OCI-LY3 (cell line): ENCODE data around the gene C19orf12.

ENCODE experiments used
- H2AFZ ChIP-seq: fragments of 200-600, 300-600 bp; shearing (Covaris generic); 2 replicates; pipeline ENCODE4 v1.6.0; 2014; ENCODE audit warnings: antibody characterized with exemption, low read depth, low read length
- H3K27ac ChIP-seq: fragments of 200-600, 300-600 bp; sonication (generic); 2 replicates; pipeline ENCODE4 v1.5.1; 2014; ENCODE audit warnings: mild to moderate bottlenecking, low read length, moderate library complexity, mixed read lengths
- H3K27me3 ChIP-seq: fragments of 200-600, 300-600 bp; sonication (generic); 2 replicates; pipeline ENCODE4 v1.6.1; 2014; ENCODE audit warnings: low read depth, low read length, mixed read lengths
- H3K36me3 ChIP-seq: fragments of 200-600, 300-600 bp; sonication (generic); replicated peaks from 2 replicates; pipeline ENCODE3; 2014; ENCODE audit warnings: low read depth, low read length, mixed read lengths
- H3K4me1 ChIP-seq: fragments of 300-600, 200-600 bp; sonication (generic); 2 replicates; pipeline ENCODE4 v1.6.1; 2014; ENCODE audit warnings: low read length, mixed read lengths
- H3K4me2 ChIP-seq: fragments of 200-600, 300-600 bp; sonication (generic); 2 replicates; pipeline ENCODE4 v1.6.1; 2014; ENCODE audit warnings: low read length, mixed read lengths
- H3K4me3 ChIP-seq: fragments of 300-600, 200-600 bp; sonication (generic); 2 replicates; pipeline ENCODE4 v1.5.1; 2014; ENCODE audit warnings: antibody characterized with exemption, mild to moderate bottlenecking, low read length, moderate library complexity
- H3K79me2 ChIP-seq: fragments of 300-600, 200-600 bp; shearing (Covaris generic); 2 replicates; pipeline ENCODE4 v1.6.1; 2014; ENCODE audit warnings: mild to moderate bottlenecking, low read length, mixed read lengths
- H3K9ac ChIP-seq: fragments of 300-600, 200-600 bp; shearing (Covaris generic); 2 replicates; pipeline ENCODE4 v1.6.0; 2014; ENCODE audit warnings: mild to moderate bottlenecking, low read length, moderate library complexity
- H3K9me3 ChIP-seq: fragments of 200-600, 300-600 bp; shearing (Covaris generic); 2 replicates; pipeline ENCODE4 v1.6.1; 2014; ENCODE audit warnings: low read length, mixed read lengths; ENCODE audit not compliant: insufficient read depth
- H4K20me1 ChIP-seq: fragments of 200-600, 300-600 bp; sonication (generic); 2 replicates; pipeline ENCODE4 v1.6.1; 2016; ENCODE audit warnings: low read length, mixed read lengths; ENCODE audit not compliant: insufficient read depth
- EZH2phosphoT487 ChIP-seq: fragments of 200-600 bp; shearing (Covaris generic); IDR thresholded peaks from 2 replicates; pipeline ENCODE4 v1.6.1; 2018; ENCODE audit warnings: antibody characterized with exemption, mixed run types, low read depth
- TF ChIP-seq, protein P1 (sequence below): fragments of 200-600, 300-600 bp; sonication (generic); IDR thresholded peaks from 2 replicates; pipeline ENCODE4 v1.5.1; 2014; ENCODE audit warnings: antibody characterized with exemption, low read length, low read depth

The C19orf12 gene

DNA sequence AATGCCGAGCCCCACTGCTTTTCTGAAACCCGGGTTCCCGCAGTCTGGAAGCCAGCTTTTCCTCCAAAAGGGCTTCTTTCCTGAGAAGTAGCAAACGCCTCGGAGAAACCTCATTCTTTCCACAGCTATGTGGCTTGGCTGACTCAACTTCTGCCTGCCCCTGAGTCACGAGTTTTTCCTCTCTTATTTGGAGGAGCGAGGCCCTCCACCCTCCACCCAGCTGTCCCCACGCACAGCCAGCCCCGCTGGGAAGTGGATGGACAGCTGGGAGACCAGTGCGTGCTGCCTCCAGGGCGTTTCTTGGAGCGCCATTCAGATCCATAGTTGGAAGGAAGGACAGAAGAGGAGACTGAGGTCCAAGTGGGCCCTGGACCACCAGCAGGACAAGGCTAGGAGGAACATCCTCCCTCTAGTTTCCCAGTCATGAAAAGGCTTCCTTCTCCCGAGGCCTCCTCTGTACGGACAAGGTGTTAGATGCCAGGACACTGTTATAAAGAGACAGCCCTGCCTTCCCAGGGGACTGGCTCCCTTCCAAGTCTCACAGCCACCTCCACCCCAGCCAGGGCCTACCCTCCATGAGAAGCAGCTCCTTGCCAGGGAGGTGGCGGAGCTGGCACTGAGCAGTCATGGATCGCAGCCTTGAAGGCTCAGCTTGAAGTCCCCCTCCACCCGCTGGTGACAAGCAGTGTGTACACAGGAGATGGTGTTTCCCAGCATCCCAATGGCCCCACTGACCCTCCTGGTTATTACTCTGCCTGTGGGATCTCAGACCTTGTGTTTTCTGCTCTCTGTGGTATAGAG is 52.3 kb downstream of the C19orf12 start:
- Histone ChIP-seq H2AFZ (no peak overlapping the region), H4K20me1 (no peaks in the 10 kb centered on the region), H3K9me3 (no peaks in the 10 kb centered on the region), H3K27me3 (peaks cover 5% of the 10 kb centered on the region; the same call in 1 of the 2 replicates), H3K9ac (no peak overlapping the region), H3K4me2 (no peak overlapping the region), H3K36me3 (no peaks in the 10 kb centered on the region), H3K4me1 (peaks cover 11% of the 10 kb centered on the region), H3K27ac (no peak overlapping the region), H3K79me2 (no peaks in the 10 kb centered on the region), H3K4me3 (no peak overlapping the region)
- TF ChIP-seq, protein P1, sequence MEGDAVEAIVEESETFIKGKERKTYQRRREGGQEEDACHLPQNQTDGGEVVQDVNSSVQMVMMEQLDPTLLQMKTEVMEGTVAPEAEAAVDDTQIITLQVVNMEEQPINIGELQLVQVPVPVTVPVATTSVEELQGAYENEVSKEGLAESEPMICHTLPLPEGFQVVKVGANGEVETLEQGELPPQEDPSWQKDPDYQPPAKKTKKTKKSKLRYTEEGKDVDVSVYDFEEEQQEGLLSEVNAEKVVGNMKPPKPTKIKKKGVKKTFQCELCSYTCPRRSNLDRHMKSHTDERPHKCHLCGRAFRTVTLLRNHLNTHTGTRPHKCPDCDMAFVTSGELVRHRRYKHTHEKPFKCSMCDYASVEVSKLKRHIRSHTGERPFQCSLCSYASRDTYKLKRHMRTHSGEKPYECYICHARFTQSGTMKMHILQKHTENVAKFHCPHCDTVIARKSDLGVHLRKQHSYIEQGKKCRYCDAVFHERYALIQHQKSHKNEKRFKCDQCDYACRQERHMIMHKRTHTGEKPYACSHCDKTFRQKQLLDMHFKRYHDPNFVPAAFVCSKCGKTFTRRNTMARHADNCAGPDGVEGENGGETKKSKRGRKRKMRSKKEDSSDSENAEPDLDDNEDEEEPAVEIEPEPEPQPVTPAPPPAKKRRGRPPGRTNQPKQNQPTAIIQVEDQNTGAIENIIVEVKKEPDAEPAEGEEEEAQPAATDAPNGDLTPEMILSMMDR: no peak
- TF ChIP-seq EZH2phosphoT487: no peak

- no peaks in the 10 kb centered on the region for H4K20me1 ChIP-seq
- H3K79me2 ChIP-seq: no peaks in the 10 kb centered on the region
- no peak overlapping the region for H3K27ac ChIP-seq
- H2AFZ ChIP-seq: no peak overlapping the region
- H3K27me3 ChIP-seq: peaks cover 5% of the 10 kb centered on the region; the same call in 1 of the 2 replicates
- H3K9me3 ChIP-seq: no peaks in the 10 kb centered on the region
- H3K4me1 ChIP-seq: peaks cover 11% of the 10 kb centered on the region
- H3K9ac ChIP-seq: no peak overlapping the region
- no peak for TF ChIP-seq EZH2phosphoT487
- TF ChIP-seq, protein P1: no peak
- H3K4me2 ChIP-seq: no peak overlapping the region
- no peaks in the 10 kb centered on the region for H3K36me3 ChIP-seq
- H3K4me3 ChIP-seq: no peak overlapping the region
Observed at GRCh38 chr19:29662278-29662603, 52.8 kb downstream of the C19orf12 start.

- no peaks in the 10 kb centered on the region for H3K9me3 ChIP-seq
- H3K4me1 ChIP-seq: peaks cover 7% of the 10 kb centered on the region
- H3K9ac ChIP-seq: no peak overlapping the region
- no peaks in the 10 kb centered on the region for H4K20me1 ChIP-seq
- no peak overlapping the region for H2AFZ ChIP-seq
- H3K4me3 ChIP-seq: no peak overlapping the region
- H3K36me3 ChIP-seq: no peaks in the 10 kb centered on the region
- H3K4me2 ChIP-seq: no peak overlapping the region
- H3K79me2 ChIP-seq: no peaks in the 10 kb centered on the region
- no peak overlapping the region for H3K27ac ChIP-seq
- TF ChIP-seq, protein P1: no peak
- no peak for TF ChIP-seq EZH2phosphoT487
- H3K27me3 ChIP-seq: peaks cover 5% of the 10 kb centered on the region; the same call in 1 of the 2 replicates
Observed at GRCh38 chr19:29660835-29661234, 54.2 kb downstream of the C19orf12 start.

DNA sequence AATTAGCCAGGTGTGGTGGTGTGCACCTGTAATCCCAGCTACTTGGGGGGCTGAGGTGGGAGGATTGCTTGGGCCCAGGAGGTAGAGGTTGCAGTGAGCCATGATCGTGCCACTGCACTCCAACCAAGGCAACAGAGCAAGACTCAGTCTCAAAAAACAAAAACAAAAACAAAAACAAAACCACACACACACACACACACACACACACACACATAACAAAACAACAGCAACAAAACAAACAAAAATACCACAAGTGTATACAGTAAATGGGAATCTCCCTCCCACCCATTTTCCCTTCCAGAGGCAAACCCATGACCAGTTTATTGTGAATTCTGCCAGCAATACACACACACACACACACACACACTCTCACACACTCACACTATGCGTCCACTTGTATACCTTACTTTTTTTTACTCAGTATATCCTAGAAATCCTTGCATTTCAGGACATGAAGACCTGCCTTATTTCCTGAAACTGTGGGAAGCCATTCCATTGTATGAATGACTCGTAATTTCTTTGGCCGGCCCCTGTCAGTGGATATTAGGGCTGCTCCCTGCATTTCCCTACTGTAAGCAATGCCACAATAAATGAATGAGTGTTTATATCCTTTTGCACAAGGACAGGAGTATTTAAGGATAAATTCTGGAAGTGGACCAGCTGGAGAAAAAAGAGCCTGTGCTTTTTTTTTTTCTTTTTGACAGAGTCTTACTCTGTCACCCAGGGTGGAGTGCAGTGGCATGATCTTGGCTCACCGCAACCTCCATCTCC is 56.7 kb downstream of the C19orf12 start:
- no peak overlapping the region for H3K4me2 ChIP-seq
- no peaks in the 10 kb centered on the region for H4K20me1 ChIP-seq
- H3K4me1 ChIP-seq: no peaks in the 10 kb centered on the region
- no peaks in the 10 kb centered on the region for H3K79me2 ChIP-seq
- no peak overlapping the region for H3K27ac ChIP-seq
- TF ChIP-seq EZH2phosphoT487: no peak
- TF ChIP-seq, protein P1: no peak
- H3K27me3 ChIP-seq: peaks cover 19% of the 10 kb centered on the region; the same call in 1 of the 2 replicates
- H3K4me3 ChIP-seq: no peak overlapping the region
- H3K36me3 ChIP-seq: no peaks in the 10 kb centered on the region
- H3K9me3 ChIP-seq: no peaks in the 10 kb centered on the region
- no peak overlapping the region for H2AFZ ChIP-seq
- H3K9ac ChIP-seq: no peak overlapping the region
